ENCODE data around the gene VAV1.
"Not testable (repeated sequence)": the region's sequence is repeated elsewhere in the genome, so short reads cannot be mapped to it uniquely, and the experiment has no call there.

Gene VAV1

DNA sequence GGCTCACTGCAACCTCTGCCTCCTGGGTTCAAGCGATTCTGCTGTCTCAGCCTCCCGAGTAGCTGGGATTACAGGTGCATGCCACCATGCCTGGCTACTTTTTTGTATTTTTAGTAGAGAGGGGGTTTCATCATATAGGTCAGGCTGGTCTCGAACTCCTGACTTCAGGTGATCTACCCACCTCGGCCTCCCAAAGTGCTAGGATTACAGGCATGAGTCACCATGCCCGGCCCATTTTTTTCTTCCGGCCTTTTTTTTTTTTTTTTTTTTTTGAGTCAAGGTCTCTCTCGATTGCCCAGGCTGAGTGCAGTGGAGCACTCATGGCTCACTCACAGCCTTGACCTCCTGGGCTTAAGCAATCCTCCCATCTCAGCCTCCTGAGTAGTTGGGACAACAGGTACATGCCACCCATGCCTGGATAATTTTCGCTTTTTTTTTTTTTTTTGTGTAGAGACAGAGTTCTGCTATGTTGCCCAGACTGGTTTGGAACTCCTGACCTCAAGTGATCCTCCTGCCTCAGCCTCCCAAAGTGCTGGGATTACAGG lies 10.2 kb upstream of the VAV1 start:
- H3K27me3 ChIP-seq (ENCODE audit: control insufficient read depth in 1 of 2, insufficient read depth in 1 of 2, low read length in 2 of 2), result peaks cover 15 to 22% of the 10 kb centered on the region in 2 experiments
- H2BK120ac ChIP-seq (ENCODE audit: low read depth, low read length); H3K4ac ChIP-seq (ENCODE audit: low read depth in 1 of 2, low read length in 2 of 2); H4K8ac ChIP-seq (ENCODE audit: low read length); H3K27ac ChIP-seq (ENCODE audit: low read length, poor library complexity, severe bottlenecking); H2BK12ac ChIP-seq (ENCODE audit: low read length in 2 of 2); H2AFZ ChIP-seq (ENCODE audit: low read depth, low read length); H3K9me3 ChIP-seq (ENCODE audit: control insufficient read depth, low read length); H2AK5ac ChIP-seq (ENCODE audit: low read length, severe bottlenecking); H3K23ac ChIP-seq (ENCODE audit: low read length in 2 of 2); H3K4me3 ChIP-seq (ENCODE audit: insufficient read depth in 1 of 2, low read depth in 1 of 2, low read length in 2 of 2); H3K36me3 ChIP-seq (ENCODE audit: control insufficient read depth in 1 of 2, insufficient read depth in 2 of 2, low read depth in 1 of 2, low read length in 2 of 2); H3K14ac ChIP-seq (ENCODE audit: low read length in 2 of 2); H4K91ac ChIP-seq (ENCODE audit: low read length); H3K4me2 ChIP-seq (ENCODE audit: low read length, poor library complexity, severe bottlenecking); H3K79me1 ChIP-seq (replicated peaks; ENCODE audit: low read length, poor library complexity, severe bottlenecking); H3K18ac ChIP-seq (ENCODE audit: low read depth in 1 of 2, low read length in 2 of 2); H2BK5ac ChIP-seq (ENCODE audit: low read depth, low read length, poor library complexity, severe bottlenecking); DNase-seq; H2BK15ac ChIP-seq (ENCODE audit: low read depth, poor library complexity, severe bottlenecking); H3K9ac ChIP-seq (ENCODE audit: low read length): not testable (repeated sequence)
- H3K4me1 ChIP-seq (ENCODE audit: control insufficient read depth, insufficient read depth, low read depth, low read length), result peaks cover 11% of the 10 kb centered on the region
- 82% methylated on average over 8 of the region's 8 CpGs for WGBS

- Histone ChIP-seq H3K14ac (ENCODE audit: low read length in 2 of 2) (no peak overlapping the region), H4K8ac (ENCODE audit: low read length) (no peak overlapping the region), H2AK5ac (ENCODE audit: low read length, severe bottlenecking) (no peak overlapping the region), H3K4ac (ENCODE audit: low read depth in 1 of 2, low read length in 2 of 2) (no peak overlapping the region), H3K36me3 (ENCODE audit: control insufficient read depth in 1 of 2, insufficient read depth in 2 of 2, low read depth in 1 of 2, low read length in 2 of 2) (no peaks in the 10 kb centered on the region), H3K23ac (ENCODE audit: low read length in 2 of 2) (no peak overlapping the region), H2BK15ac (ENCODE audit: low read depth, poor library complexity, severe bottlenecking) (no peak overlapping the region), H3K4me1 (ENCODE audit: control insufficient read depth, insufficient read depth, low read depth, low read length) (peaks cover 18% of the 10 kb centered on the region), H2BK120ac (ENCODE audit: low read depth, low read length) (no peak overlapping the region), H3K9me3 (ENCODE audit: control insufficient read depth, low read length) (no peaks in the 10 kb centered on the region), H3K27me3 (ENCODE audit: control insufficient read depth in 1 of 2, insufficient read depth in 1 of 2, low read length in 2 of 2) (peaks cover 21 to 35% of the 10 kb centered on the region in 2 experiments), H2BK5ac (ENCODE audit: low read depth, low read length, poor library complexity, severe bottlenecking) (no peak overlapping the region), H3K4me2 (ENCODE audit: low read length, poor library complexity, severe bottlenecking) (peak overlapping the region; percentile 3), H2BK12ac (ENCODE audit: low read length in 2 of 2) (no peak overlapping the region), H3K79me1 (replicated peaks; ENCODE audit: low read length, poor library complexity, severe bottlenecking) (no peaks in the 10 kb centered on the region), H3K9ac (ENCODE audit: low read length) (no peak overlapping the region), H2AFZ (ENCODE audit: low read depth, low read length) (no peak overlapping the region), H3K18ac (ENCODE audit: low read depth in 1 of 2, low read length in 2 of 2) (no peak overlapping the region), H3K4me3 (ENCODE audit: insufficient read depth in 1 of 2, low read depth in 1 of 2, low read length in 2 of 2) (no peak overlapping the region), H3K27ac (ENCODE audit: low read length, poor library complexity, severe bottlenecking) (no peak overlapping the region), H4K91ac (ENCODE audit: low read length) (no peak overlapping the region)
- DNase-seq, result no peak
- WGBS, result 15% methylated on average over 8 of the region's 8 CpGs
Measured at GRCh38 chr19:6765738-6766356, 6.7 kb upstream of the VAV1 start.

- no peak overlapping the region for H3K18ac ChIP-seq (ENCODE audit: low read depth in 1 of 2, low read length in 2 of 2)
- no peak overlapping the region for H2BK12ac ChIP-seq (ENCODE audit: low read length in 2 of 2)
- H2BK120ac ChIP-seq (ENCODE audit: low read depth, low read length), result no peak overlapping the region
- H2BK5ac ChIP-seq (ENCODE audit: low read depth, low read length, poor library complexity, severe bottlenecking), result no peak overlapping the region
- H3K14ac ChIP-seq (ENCODE audit: low read length in 2 of 2), result no peak overlapping the region
- no peak overlapping the region for H4K91ac ChIP-seq (ENCODE audit: low read length)
- no peaks in the 10 kb centered on the region for H3K9me3 ChIP-seq (ENCODE audit: control insufficient read depth, low read length)
- peak overlapping the region; percentile 90 for H3K4me2 ChIP-seq (ENCODE audit: low read length, poor library complexity, severe bottlenecking)
- no peak overlapping the region for H4K8ac ChIP-seq (ENCODE audit: low read length)
- no peak overlapping the region for H2BK15ac ChIP-seq (ENCODE audit: low read depth, poor library complexity, severe bottlenecking)
- no peaks in the 10 kb centered on the region for H3K79me1 ChIP-seq (replicated peaks; ENCODE audit: low read length, poor library complexity, severe bottlenecking)
- no peak overlapping the region for H3K4me3 ChIP-seq (ENCODE audit: insufficient read depth in 1 of 2, low read depth in 1 of 2, low read length in 2 of 2)
- peaks cover 18% of the 10 kb centered on the region for H3K4me1 ChIP-seq (ENCODE audit: control insufficient read depth, insufficient read depth, low read depth, low read length)
- no peaks in the 10 kb centered on the region for H3K36me3 ChIP-seq (ENCODE audit: control insufficient read depth in 1 of 2, insufficient read depth in 2 of 2, low read depth in 1 of 2, low read length in 2 of 2)
- H3K27ac ChIP-seq (ENCODE audit: low read length, poor library complexity, severe bottlenecking), result no peak overlapping the region
- whole genome bisulfite sequencing, result 18% methylated on average over 16 of the region's 16 CpGs
- H3K23ac ChIP-seq (ENCODE audit: low read length in 2 of 2), result no peak overlapping the region
- H3K9ac ChIP-seq (ENCODE audit: low read length), result no peak overlapping the region
- DNase-seq, result no peak
- H3K4ac ChIP-seq (ENCODE audit: low read depth in 1 of 2, low read length in 2 of 2), result no peak overlapping the region
- peaks cover 21 to 35% of the 10 kb centered on the region in 2 experiments for H3K27me3 ChIP-seq (ENCODE audit: control insufficient read depth in 1 of 2, insufficient read depth in 1 of 2, low read length in 2 of 2)
- no peak overlapping the region for H2AFZ ChIP-seq (ENCODE audit: low read depth, low read length)
- no peak overlapping the region for H2AK5ac ChIP-seq (ENCODE audit: low read length, severe bottlenecking)
Measured at GRCh38 chr19:6766357-6767080, 6.0 kb upstream of the VAV1 start.

- no peak overlapping the region for H2BK5ac ChIP-seq (ENCODE audit: low read depth, low read length, poor library complexity, severe bottlenecking)
- H3K27ac ChIP-seq (ENCODE audit: low read length, poor library complexity, severe bottlenecking), result no peak overlapping the region
- no peak overlapping the region for H2AK5ac ChIP-seq (ENCODE audit: low read length, severe bottlenecking)
- no peak overlapping the region for H2BK120ac ChIP-seq (ENCODE audit: low read depth, low read length)
- no peak overlapping the region for H3K14ac ChIP-seq (ENCODE audit: low read length in 2 of 2)
- no peak overlapping the region for H2BK15ac ChIP-seq (ENCODE audit: low read depth, poor library complexity, severe bottlenecking)
- no peaks in the 10 kb centered on the region for H3K79me1 ChIP-seq (replicated peaks; ENCODE audit: low read length, poor library complexity, severe bottlenecking)
- peaks cover 18% of the 10 kb centered on the region for H3K4me1 ChIP-seq (ENCODE audit: control insufficient read depth, insufficient read depth, low read depth, low read length)
- H3K9ac ChIP-seq (ENCODE audit: low read length), result no peak overlapping the region
- peak overlapping the region in 1 of 2 experiments; percentile 49 for H3K4me3 ChIP-seq (ENCODE audit: insufficient read depth in 1 of 2, low read depth in 1 of 2, low read length in 2 of 2)
- no peak overlapping the region for H2BK12ac ChIP-seq (ENCODE audit: low read length in 2 of 2)
- H3K4ac ChIP-seq (ENCODE audit: low read depth in 1 of 2, low read length in 2 of 2), result no peak overlapping the region
- peaks cover 21 to 39% of the 10 kb centered on the region in 2 experiments for H3K27me3 ChIP-seq (ENCODE audit: control insufficient read depth in 1 of 2, insufficient read depth in 1 of 2, low read length in 2 of 2)
- WGBS, result 2% methylated on average over 15 of the region's 15 CpGs
- no peak for DNase-seq
- H3K9me3 ChIP-seq (ENCODE audit: control insufficient read depth, low read length), result no peaks in the 10 kb centered on the region
- no peak overlapping the region for H4K8ac ChIP-seq (ENCODE audit: low read length)
- H3K36me3 ChIP-seq (ENCODE audit: control insufficient read depth in 1 of 2, insufficient read depth in 2 of 2, low read depth in 1 of 2, low read length in 2 of 2), result no peaks in the 10 kb centered on the region
- no peak overlapping the region for H3K18ac ChIP-seq (ENCODE audit: low read depth in 1 of 2, low read length in 2 of 2)
- no peak overlapping the region for H2AFZ ChIP-seq (ENCODE audit: low read depth, low read length)
- no peak overlapping the region for H4K91ac ChIP-seq (ENCODE audit: low read length)
- peak overlapping the region; percentile 90 for H3K4me2 ChIP-seq (ENCODE audit: low read length, poor library complexity, severe bottlenecking)
- H3K23ac ChIP-seq (ENCODE audit: low read length in 2 of 2), result no peak overlapping the region
Measured at GRCh38 chr19:6767081-6767356, 5.5 kb upstream of the VAV1 start.
